ENCODE data around the gene SLAMF7. TPM values are rescaled to one million over a fixed set of nuclear protein-coding genes. Genes with fewer than 3 reads are reported as not detected.

SLAMF7 gene
- total RNA-seq, 2 experiments from 2014 or later: 79.9 to 82.2 TPM

DNA sequence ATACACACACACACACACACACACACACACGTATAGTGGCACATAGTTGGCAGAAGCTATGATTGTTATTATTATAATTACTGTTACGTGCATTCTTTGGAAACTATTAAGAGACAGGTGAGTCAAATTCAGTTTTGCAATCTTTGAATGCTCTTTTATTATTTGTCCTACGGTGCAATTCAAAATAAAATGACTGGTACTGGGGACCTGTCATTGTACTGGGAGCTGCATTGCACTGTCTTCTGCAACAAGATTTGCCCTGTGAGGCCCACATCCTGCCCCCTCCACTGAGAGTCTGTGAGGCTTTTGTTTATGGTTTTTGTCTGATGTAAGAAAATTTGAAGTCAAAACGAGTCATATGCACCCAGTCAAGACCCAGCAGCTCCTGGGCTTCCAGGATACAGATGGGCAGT is 58.8 kb downstream of the SLAMF7 start:
- intact Hi-C loops (cut with micrococcal nuclease): loop anchor here (1.0 to 5.0 kb wide), 8 partner anchors 13 to 366 kb away; partner anchors contain the start of genes CD84 and SLAMF7
- CTCF ChIA-PET: interaction anchor here (0.7 to 9.0 kb wide), 14 partner anchors 8 to 252 kb away, joined by 3 to 115 read pairs (median 8); no protein-coding TSS in a partner anchor

DNA sequence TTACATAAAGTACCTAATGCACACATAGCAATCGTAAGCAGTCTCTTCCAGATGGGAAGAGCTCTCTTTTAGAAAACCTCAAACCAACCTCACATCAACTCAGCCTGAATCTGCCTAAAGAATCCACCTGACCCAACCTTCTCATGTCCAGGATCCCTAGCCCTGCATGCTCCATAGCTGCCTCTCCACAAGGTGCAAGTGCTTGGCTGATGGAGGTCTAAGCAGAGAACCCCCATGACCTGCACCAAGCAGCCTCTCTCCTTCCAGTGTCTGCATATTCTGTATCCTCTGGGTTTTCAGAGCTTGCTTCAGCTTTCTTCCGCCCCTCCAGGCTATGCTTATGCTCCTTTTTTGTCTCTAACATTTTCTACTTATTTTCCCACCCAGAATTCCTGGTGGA is 59.4 kb downstream of the SLAMF7 start:
- H3K9me3 Mint-ChIP-seq: no peaks in the 10 kb centered on the region
- no peak for DNase-seq
- CTCF ChIA-PET: interaction anchor here (0.6 to 9.0 kb wide), 14 partner anchors 7 to 252 kb away, joined by 3 to 115 read pairs (median 8); no protein-coding TSS in a partner anchor
- intact Hi-C loops (cut with micrococcal nuclease): loop anchor here (1.0 to 5.0 kb wide), 3 partner anchors 13 to 366 kb away; no protein-coding TSS in a partner anchor
- H3K4me1 Mint-ChIP-seq (ENCODE audit: low read depth): peaks cover 66% of the 10 kb centered on the region
- peak overlapping the region; percentile 86 for H3K4me3 Mint-ChIP-seq
- H3K27me3 Mint-ChIP-seq (ENCODE audit: low read depth): no peaks in the 10 kb centered on the region
- H3K27ac Mint-ChIP-seq: peak overlapping the region; percentile 98
- peaks cover 8% of the 10 kb centered on the region for H3K36me3 Mint-ChIP-seq (ENCODE audit: low read depth)

More for the DNA sequence above, 58.8 kb downstream of the SLAMF7 start:
- H3K4me3 Mint-ChIP-seq: peak overlapping the region; percentile 86
- peak; percentile 88 for DNase-seq
- peaks cover 8% of the 10 kb centered on the region for H3K36me3 Mint-ChIP-seq (ENCODE audit: low read depth)
- peak overlapping the region; percentile 98 for H3K27ac Mint-ChIP-seq
- no peaks in the 10 kb centered on the region for H3K27me3 Mint-ChIP-seq (ENCODE audit: low read depth)
- H3K9me3 Mint-ChIP-seq: no peaks in the 10 kb centered on the region
- peaks cover 62% of the 10 kb centered on the region for H3K4me1 Mint-ChIP-seq (ENCODE audit: low read depth)

DNA sequence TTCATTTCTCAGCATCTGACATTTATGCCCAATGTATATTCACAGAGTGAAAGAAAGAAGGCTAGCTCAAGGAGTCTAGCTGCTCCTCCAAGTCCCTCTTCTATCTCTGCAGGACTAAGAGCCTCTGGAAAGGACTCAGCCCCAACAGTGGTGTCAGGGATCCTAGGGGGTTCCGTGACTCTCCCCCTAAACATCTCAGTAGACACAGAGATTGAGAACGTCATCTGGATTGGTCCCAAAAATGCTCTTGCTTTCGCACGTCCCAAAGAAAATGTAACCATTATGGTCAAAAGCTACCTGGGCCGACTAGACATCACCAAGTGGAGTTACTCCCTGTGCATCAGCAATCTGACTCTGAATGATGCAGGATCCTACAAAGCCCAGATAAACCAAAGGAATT is 60.6 kb downstream of the SLAMF7 start:
- H3K27me3 Mint-ChIP-seq (ENCODE audit: low read depth): no peaks in the 10 kb centered on the region
- peak overlapping the region; percentile 98 for H3K27ac Mint-ChIP-seq
- H3K9me3 Mint-ChIP-seq: no peaks in the 10 kb centered on the region
- peaks cover 77% of the 10 kb centered on the region for H3K4me1 Mint-ChIP-seq (ENCODE audit: low read depth)
- peak overlapping the region; percentile 86 for H3K4me3 Mint-ChIP-seq
- DNase-seq: no peak
- intact Hi-C loops (cut with micrococcal nuclease): loop anchor here (5.0 to 10.0 kb wide), 3 partner anchors 337 to 875 kb away; partner anchors contain the start of gene TAGLN2
- H3K36me3 Mint-ChIP-seq (ENCODE audit: low read depth): peaks cover 12% of the 10 kb centered on the region
- CTCF ChIA-PET: interaction anchor here (1.3 to 9.0 kb wide), 6 partner anchors 25 to 152 kb away, joined by 4 to 115 read pairs (median 16); no protein-coding TSS in a partner anchor

DNA sequence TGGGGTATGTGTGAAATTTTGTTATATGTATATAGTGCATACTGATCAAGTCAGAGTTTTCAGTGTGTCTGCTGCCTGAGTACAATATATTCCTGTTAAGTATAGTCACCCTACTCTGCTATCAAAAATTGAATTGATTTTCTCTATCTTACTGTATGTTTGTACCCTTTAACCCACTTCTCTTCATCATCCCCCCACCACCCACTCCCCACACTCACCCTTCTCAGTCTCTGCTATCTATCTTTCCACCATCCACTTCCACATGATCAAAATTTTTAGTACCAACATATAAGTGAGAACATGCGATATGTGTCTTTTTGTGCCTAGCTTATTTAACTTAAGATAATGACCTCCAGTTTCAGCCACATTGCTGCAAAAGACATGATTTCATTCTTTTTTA is 61.1 kb downstream of the SLAMF7 start:
- no peaks in the 10 kb centered on the region for H3K27me3 Mint-ChIP-seq (ENCODE audit: low read depth)
- CTCF ChIA-PET: interaction anchor here (1.3 to 9.0 kb wide), 4 partner anchors 26 to 151 kb away, joined by 4 to 115 read pairs (median 34); no protein-coding TSS in a partner anchor
- peaks cover 82% of the 10 kb centered on the region for H3K4me1 Mint-ChIP-seq (ENCODE audit: low read depth)
- intact Hi-C loops (cut with micrococcal nuclease): loop anchor here (10.0 kb wide), 1 partner anchor 875 kb away; the partner anchor contains the start of gene TAGLN2
- peak overlapping the region; percentile 86 for H3K4me3 Mint-ChIP-seq
- peak overlapping the region; percentile 98 for H3K27ac Mint-ChIP-seq
- no peak for DNase-seq
- no peaks in the 10 kb centered on the region for H3K9me3 Mint-ChIP-seq
- peaks cover 17% of the 10 kb centered on the region for H3K36me3 Mint-ChIP-seq (ENCODE audit: low read depth)

DNA sequence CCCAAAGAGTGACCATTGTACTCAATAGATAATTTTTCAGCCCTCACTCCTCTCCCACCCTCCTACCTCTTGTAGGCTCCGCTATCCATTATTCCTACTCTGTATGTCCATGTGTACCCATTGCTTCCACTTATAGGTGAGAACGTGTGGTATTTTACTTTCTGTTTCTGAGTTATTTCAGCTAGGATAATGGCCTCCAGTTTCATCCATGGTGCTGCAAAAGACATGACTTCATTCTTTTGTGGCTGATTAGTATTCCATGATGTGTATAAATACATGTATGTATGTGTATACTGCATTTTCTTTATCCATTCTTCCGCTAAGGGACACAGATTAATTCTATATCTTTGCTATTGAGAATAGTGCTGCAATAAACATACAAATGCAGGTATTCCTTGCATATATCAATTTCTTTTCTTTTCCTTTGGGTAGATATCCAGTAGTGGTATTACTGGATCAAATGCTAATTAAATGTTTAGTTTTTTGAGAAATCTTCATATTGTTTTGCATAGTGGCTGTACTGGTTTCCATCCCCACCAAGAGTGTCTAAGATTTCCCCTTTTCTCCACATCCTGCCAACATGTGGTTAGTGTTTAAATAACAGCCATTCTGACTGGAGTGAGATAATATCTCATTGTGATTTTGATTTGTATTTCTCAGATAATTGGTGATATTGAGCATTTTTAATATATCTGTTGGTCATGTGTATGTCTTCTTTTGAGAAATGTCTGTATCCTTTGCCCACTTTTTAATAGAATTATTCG is 61.8 kb downstream of the SLAMF7 start:
- H3K4me1 Mint-ChIP-seq (ENCODE audit: low read depth): peaks cover 82% of the 10 kb centered on the region
- H3K36me3 Mint-ChIP-seq (ENCODE audit: low read depth): peaks cover 21% of the 10 kb centered on the region
- CTCF ChIA-PET: interaction anchor here (0.6 to 9.0 kb wide), 5 partner anchors 27 to 151 kb away, joined by 3 to 115 read pairs (median 8); no protein-coding TSS in a partner anchor
- peaks cover 2% of the 10 kb centered on the region for H3K9me3 Mint-ChIP-seq
- peak overlapping the region; percentile 68 for H3K4me3 Mint-ChIP-seq
- no peaks in the 10 kb centered on the region for H3K27me3 Mint-ChIP-seq (ENCODE audit: low read depth)
- H3K27ac Mint-ChIP-seq: peak overlapping the region; percentile 98
- no peak for DNase-seq
- intact Hi-C loops (cut with micrococcal nuclease): loop anchor here (10.0 kb wide), 1 partner anchor 876 kb away; the partner anchor contains the start of gene TAGLN2

DNA sequence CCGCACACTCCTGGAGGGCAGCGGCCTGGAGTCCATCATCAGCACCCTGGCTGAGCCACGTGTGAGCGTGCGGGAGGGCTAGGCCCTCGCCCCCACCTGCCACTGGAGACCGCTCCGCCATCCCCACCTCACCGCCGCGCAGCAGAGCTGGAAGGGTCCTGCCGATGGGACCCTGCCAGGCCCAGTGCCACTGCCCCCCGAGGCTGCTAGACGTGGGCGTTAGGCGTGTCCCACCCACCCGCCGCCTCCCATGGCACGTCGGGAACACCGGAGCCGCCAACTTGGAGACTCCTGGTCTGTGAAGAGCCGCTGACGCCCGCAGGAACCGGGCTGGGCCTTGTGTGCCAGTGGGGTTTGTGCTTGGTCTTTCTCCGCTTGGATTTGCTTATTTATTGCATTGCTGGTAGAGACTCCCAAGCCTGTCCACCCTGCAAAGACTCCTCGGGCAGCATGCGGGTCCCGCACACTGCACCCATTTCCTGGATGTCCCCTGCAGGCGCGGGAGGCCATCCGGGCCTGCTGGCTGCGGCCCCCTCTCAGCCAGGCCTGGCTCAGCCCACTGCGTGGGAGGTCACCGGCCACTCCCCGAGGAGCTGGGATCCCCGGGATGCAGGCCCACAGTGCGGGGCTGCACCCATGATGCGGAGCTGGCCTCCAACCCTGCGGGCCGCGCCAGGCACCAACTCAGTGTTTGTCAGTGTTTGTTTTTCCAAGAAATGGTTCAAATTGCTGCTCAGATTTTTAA is 63.0 kb downstream of the SLAMF7 start:
- H3K36me3 Mint-ChIP-seq (ENCODE audit: low read depth): peaks cover 28% of the 10 kb centered on the region
- H3K4me3 Mint-ChIP-seq: no peak overlapping the region
- CTCF ChIA-PET: interaction anchor here (0.9 to 9.0 kb wide), 6 partner anchors 21 to 129 kb away, joined by 3 to 115 read pairs (median 4); no protein-coding TSS in a partner anchor
- DNase-seq: no peak
- no peaks in the 10 kb centered on the region for H3K27me3 Mint-ChIP-seq (ENCODE audit: low read depth)
- intact Hi-C loops (cut with micrococcal nuclease): loop anchor here (10.0 kb wide), 1 partner anchor 877 kb away; the partner anchor contains the start of gene TAGLN2
- H3K9me3 Mint-ChIP-seq: peaks cover 11% of the 10 kb centered on the region
- no peak overlapping the region for H3K27ac Mint-ChIP-seq
- peaks cover 84% of the 10 kb centered on the region for H3K4me1 Mint-ChIP-seq (ENCODE audit: low read depth)

Other genes with a start within 250 kb of the SLAMF7 start
- gene SLAMF6, start 216.0 kb upstream of the SLAMF7 start, total RNA-seq: 10 to 100 TPM; 55.0 to 55.5 TPM
- gene CD84, start 159.8 kb upstream of the SLAMF7 start, total RNA-seq: 1 to 10 TPM; 8.6 to 9.2 TPM
- gene SLAMF1, start 92.2 kb upstream of the SLAMF7 start, total RNA-seq: 100 to 1,000 TPM; 101 to 112 TPM
- 100 to 1,000 TPM; 338 to 340 TPM for gene CD48, start 27.4 kb upstream of the SLAMF7 start, total RNA-seq
- 10 to 100 TPM; 19.5 to 19.6 TPM for gene LY9, start 56.9 kb downstream of the SLAMF7 start, total RNA-seq
- under 1 TPM in 1 of 2 experiments, not detected in 1; 0.15 TPM for gene CD244, start 123.6 kb downstream of the SLAMF7 start, total RNA-seq
- not detected for gene ITLN1, start 145.9 kb downstream of the SLAMF7 start, total RNA-seq
- not detected for gene ITLN2, start 215.6 kb downstream of the SLAMF7 start, total RNA-seq

Data from activated naive CD4-positive, alpha-beta T cell treated with anti-CD3 and anti-CD28 coated beads for 36 hours (primary cell).